ENCODE measurements around the gene TMEM59. TPM values are rescaled to one million over a fixed set of nuclear protein-coding genes. Genes with fewer than 3 reads are reported as not detected.

The TMEM59 gene
- total RNA-seq, 1 experiment from 2014 or later, result 174 TPM

GRCh38 chr1:54100500-54100899 lies 47.5 kb upstream of the TMEM59 start:
- DNase-seq (ENCODE audit: low read depth, low spot score) (no peak), ATAC-seq (no peak)
- no TSS peak for BruUV-seq (replicated peaks)
- Histone ChIP-seq H3K27me3 (ENCODE audit: control insufficient read depth, insufficient read depth, low read length) (no peaks in the 10 kb centered on the region), H3K4me1 (ENCODE audit: control insufficient read depth, insufficient read depth, low read length) (no peaks in the 10 kb centered on the region), H3K4me3 (ENCODE audit: low read depth in 2 of 2, low read length in 2 of 2) (no peak overlapping the region), H3K27ac (ENCODE audit: low read length) (no peak overlapping the region), H3K9me3 (ENCODE audit: control insufficient read depth, insufficient read depth, low read depth, low read length) (no peaks in the 10 kb centered on the region), H3K36me3 (ENCODE audit: control insufficient read depth, insufficient read depth, low read length) (no peaks in the 10 kb centered on the region)
- CTCF ChIA-PET, result no interaction called here
- POLR2A ChIA-PET, result no interaction called here
- TF ChIP-seq POLR2AphosphoS5 (IDR thresholded peaks at IDR 0.05; ENCODE audit: low read depth, low read length), result no peak
- TF ChIP-seq TCF7L2 (IDR thresholded peaks at IDR 0.05; ENCODE audit: low read depth, low read length), result no peak
- no peak for TF ChIP-seq SIN3A (IDR thresholded peaks at IDR 0.05; ENCODE audit: borderline replicate concordance, insufficient read depth, low read depth, low read length)
- TF ChIP-seq REST (IDR thresholded peaks at IDR 0.05; ENCODE audit: insufficient read depth in 1 of 2, low read depth in 2 of 2, low read length in 1 of 2), result no peak
- no peak for TF ChIP-seq CTCF (IDR thresholded peaks at IDR 0.05)
- intact Hi-C loops (cut with micrococcal nuclease; ENCODE audit: unreplicated experiment) (no loop called here), in situ Hi-C loops (cut with HindIII; ENCODE audit: low pct_unique_long_range_greater_than_20kb, low sequenced_read_pairs) (no loop called here)

GRCh38 chr1:54099061-54099610 lies 46.1 kb upstream of the TMEM59 start:
- Histone ChIP-seq H3K36me3 (ENCODE audit: control insufficient read depth, insufficient read depth, low read length) (no peaks in the 10 kb centered on the region), H3K9me3 (ENCODE audit: control insufficient read depth, insufficient read depth, low read depth, low read length) (no peaks in the 10 kb centered on the region), H3K4me1 (ENCODE audit: control insufficient read depth, insufficient read depth, low read length) (no peaks in the 10 kb centered on the region), H3K27ac (ENCODE audit: low read length) (no peak overlapping the region), H3K4me3 (ENCODE audit: low read depth in 2 of 2, low read length in 2 of 2) (no peak overlapping the region), H3K27me3 (ENCODE audit: control insufficient read depth, insufficient read depth, low read length) (no peaks in the 10 kb centered on the region)
- no peak for DNase-seq (ENCODE audit: low read depth, low spot score)
- POLR2A ChIA-PET, result no interaction called here
- BruUV-seq (replicated peaks), result no TSS peak
- CTCF ChIA-PET, result no interaction called here
- in situ Hi-C loops (cut with HindIII; ENCODE audit: low pct_unique_long_range_greater_than_20kb, low sequenced_read_pairs), result no loop called here
- intact Hi-C loops (cut with micrococcal nuclease; ENCODE audit: unreplicated experiment), result no loop called here
- ATAC-seq, result no peak
- TF ChIP-seq POLR2AphosphoS5 (IDR thresholded peaks at IDR 0.05; ENCODE audit: low read depth, low read length), result no peak
- no peak for TF ChIP-seq REST (IDR thresholded peaks at IDR 0.05; ENCODE audit: insufficient read depth in 1 of 2, low read depth in 2 of 2, low read length in 1 of 2)
- no peak for TF ChIP-seq CTCF (IDR thresholded peaks at IDR 0.05)
- no peak for TF ChIP-seq SIN3A (IDR thresholded peaks at IDR 0.05; ENCODE audit: borderline replicate concordance, insufficient read depth, low read depth, low read length)

Data from Panc1 (cell line).